Measurements from ENCODE around the gene SLC39A3.

Gene SLC39A3

DNA sequence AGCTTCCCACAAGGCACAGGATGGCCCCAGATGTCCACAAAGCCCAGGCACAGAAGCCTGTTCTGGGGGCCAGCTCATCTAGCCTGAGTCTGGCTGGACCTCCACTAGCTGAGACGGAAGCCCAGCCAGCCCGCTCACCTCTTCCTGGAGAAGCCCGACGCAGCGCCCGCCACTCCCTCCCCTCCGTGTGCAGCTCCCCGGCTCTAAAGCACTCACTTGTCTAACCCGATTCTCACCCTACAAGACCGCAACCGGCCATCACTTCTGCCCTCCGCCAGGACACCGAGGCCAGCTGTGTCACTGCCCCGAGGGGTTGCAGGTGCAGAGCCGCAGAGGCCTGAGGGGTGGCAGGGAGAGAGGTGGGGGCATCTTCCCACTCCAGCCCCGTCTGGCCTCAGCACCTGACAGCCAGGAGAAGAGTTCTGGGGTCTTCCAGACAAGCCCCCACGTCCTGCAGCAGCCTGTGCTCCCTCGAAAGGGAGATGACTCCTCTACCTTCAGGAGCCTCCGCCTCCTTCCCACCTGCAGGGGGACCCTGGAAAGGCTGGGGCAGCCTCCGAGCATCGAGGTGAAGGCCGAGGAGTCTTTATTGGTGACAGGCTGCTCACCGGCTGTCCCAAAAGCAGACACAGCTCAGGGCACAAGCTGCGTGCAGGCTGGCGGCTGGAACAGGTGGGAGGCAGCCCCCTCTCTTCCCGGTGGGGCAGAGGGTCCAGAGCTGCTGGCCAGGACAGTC, 12.7 kb downstream of the SLC39A3 start:
- TF ChIP-seq ZNF274 (IDR thresholded peaks at IDR 0.05; ENCODE audit: low read depth, low read length): no peak
- H3K4me3 ChIP-seq (ENCODE audit: low read length): no peak overlapping the region

GRCh38 chr19:2726160-2726855, 13.5 kb downstream of the SLC39A3 start:
- H3K4me3 ChIP-seq (ENCODE audit: low read length): no peak overlapping the region
- TF ChIP-seq ZNF274 (IDR thresholded peaks at IDR 0.05; ENCODE audit: low read depth, low read length): no peak

DNA sequence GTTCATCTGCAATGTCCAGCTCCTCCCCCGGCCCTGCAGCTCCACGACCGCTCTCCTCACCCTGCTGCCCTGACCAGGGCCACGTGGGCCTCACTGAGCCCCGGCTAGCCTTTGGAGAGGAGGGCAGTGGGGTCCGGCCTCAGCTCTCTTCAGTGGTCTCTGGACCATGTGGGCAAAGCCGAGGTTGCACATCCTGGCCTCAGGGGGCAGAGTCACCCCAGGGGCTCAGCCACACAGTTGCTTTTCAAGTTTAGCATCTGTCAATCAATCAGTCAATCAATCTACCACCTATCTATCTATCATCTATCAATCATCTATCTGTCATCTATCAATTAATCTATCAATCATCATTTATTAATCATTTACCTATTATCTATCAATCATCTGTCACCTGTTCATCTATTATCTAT, 15.7 kb downstream of the SLC39A3 start:
- TF ChIP-seq ZNF274 (IDR thresholded peaks at IDR 0.05; ENCODE audit: low read depth, low read length): no peak
- no peak overlapping the region for H3K4me3 ChIP-seq (ENCODE audit: low read length)

DNA sequence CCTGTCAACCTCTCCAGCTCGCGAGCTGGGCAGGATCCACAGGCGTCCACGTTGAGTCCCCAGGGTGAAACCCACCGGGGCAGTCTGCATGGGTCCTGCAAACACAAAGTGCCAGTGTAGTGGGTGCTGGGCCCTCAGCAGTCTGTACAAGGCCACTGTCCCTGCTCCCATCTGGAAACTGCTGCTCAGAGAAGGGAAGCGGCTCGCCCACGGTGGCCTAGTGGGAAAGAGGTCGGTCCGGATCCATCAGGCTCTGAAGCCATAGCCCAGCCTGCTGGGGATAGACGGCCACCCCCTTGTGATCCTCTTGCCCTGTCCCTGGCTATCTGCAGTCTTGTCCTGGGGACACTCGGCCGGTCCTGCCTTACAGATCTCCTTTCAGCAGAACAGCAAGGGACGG, 16.1 kb downstream of the SLC39A3 start:
- H3K4me3 ChIP-seq (ENCODE audit: low read length): no peak overlapping the region
- TF ChIP-seq ZNF274 (IDR thresholded peaks at IDR 0.05; ENCODE audit: low read depth, low read length): no peak

DNA sequence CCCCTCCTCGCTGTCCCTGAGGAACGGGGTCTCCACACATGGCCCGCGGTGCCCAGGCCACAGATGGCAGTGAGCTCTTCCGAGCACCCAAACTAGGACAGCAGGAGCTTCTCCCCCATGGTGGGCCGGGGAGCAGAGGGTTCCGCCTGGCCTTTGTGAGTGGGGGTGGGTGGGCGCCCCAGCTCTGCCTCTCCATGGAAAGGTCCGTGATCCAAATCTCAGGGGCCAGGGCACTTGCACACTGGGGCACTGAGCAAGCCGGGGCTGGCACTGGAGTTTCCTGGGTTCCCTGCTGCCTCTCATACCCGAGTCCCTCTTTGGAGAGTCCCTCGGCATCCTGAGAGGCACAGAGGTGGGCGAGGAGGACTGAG, 16.5 kb downstream of the SLC39A3 start:
- no peak overlapping the region for H3K4me3 ChIP-seq (ENCODE audit: low read length)
- TF ChIP-seq ZNF274 (IDR thresholded peaks at IDR 0.05; ENCODE audit: low read depth, low read length): no peak

DNA sequence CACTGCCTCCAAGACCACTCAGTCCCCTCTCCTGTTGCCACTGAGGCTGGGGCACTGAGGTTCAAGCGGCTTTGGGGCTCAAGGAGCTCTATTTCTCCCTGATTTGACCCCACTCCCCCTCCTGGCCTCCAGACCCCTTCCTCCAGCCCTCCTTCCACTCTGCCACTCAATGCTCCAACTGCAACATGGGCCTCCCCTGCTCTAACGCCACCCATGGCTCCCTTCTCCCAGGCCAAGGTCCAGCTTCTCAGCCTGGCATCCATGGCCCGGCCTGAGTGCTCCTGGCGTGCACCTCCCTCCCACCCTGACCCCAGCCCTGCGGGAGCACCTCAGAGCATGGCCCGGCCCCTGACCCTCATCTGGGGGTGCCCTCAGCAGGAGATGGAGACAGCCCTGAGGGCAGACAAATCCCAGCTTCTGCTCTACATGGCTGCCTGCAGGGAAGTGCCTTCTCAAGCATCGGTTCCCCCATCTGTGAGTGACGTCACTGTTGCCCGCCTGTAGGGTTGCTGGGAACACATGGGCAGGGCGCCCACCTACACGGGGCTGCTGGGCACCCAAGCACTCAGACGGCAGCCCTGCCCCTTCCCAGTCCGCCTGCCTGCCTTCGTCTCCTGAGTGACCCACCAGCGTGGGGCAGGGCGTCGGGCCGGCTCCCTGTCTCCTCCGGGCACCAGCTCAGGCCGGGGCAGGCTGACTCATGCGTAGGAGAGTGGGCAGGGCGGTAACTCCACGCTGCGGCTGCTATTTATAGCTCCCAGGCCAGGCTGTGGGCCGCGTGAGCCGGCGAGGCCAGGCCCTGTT, 17.1 kb downstream of the SLC39A3 start:
- TF ChIP-seq ZNF274 (IDR thresholded peaks at IDR 0.05; ENCODE audit: low read depth, low read length): no peak
- H3K4me3 ChIP-seq (ENCODE audit: low read length): no peak overlapping the region

- H3K4me3 ChIP-seq (ENCODE audit: low read length): no peak overlapping the region
- TF ChIP-seq ZNF274 (IDR thresholded peaks at IDR 0.05; ENCODE audit: low read depth, low read length): no peak
These were observed 18.0 kb downstream of the SLC39A3 start for GRCh38 chr19:2721570-2722540.

GRCh38 chr19:2720777-2721569, 18.8 kb downstream of the SLC39A3 start, which contains the start of gene DIRAS1:
Gene DIRAS1, minus strand, starts transcription at chr19:2721372. Its CDS starts 3,566 bp downstream, at chr19:2717806.
- no peak for TF ChIP-seq ZNF274 (IDR thresholded peaks at IDR 0.05; ENCODE audit: low read depth, low read length)
- no peak within 1 kb of the TSS for H3K4me3 ChIP-seq (ENCODE audit: low read length)

DNA sequence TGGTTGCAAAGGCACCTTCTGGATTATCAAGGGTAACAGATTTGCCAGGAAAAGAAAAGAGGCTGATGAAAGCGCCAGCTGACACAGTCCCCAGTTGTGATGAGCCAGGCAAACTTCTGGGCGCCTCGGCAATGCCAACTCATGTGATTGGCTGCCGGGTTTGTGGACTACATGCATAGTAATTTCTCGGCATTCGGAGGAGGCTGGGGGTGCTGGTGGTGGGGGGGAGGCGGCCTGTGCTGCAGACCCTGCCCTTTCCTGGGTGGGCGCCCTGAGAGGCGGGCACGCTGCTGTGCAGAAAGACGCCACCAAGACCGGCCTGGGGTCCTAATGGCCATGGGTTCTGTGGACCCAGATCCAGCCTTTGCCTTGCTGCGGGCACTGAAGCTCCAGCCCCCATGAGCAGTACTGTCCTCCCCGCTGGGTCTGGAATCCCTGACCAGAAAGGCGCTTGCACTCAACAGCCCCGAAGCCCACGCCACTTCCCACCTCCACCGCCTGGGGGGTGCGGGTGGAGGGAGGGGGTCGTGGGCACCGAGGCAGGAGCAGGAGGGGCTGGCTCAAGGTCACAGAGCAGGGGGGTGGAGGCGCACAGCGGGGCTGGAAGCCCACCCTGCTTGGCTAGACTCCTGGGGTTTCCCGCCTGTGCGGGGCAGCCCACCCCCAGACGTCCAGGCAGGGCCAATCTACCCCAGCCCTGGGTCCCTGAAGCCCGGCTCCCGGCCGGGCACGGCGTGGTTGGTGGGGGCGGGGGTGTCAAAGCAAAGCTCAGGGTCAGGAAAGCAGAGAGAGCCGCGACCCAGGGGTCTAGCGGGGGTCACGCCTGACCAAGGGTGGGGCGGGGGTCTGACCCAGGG, 19.7 kb downstream of the SLC39A3 start:
- H3K4me3 ChIP-seq (ENCODE audit: low read length): no peak overlapping the region
- no peak for TF ChIP-seq ZNF274 (IDR thresholded peaks at IDR 0.05; ENCODE audit: low read depth, low read length)

GRCh38 chr19:2719232-2719735, 20.5 kb downstream of the SLC39A3 start:
- TF ChIP-seq ZNF274 (IDR thresholded peaks at IDR 0.05; ENCODE audit: low read depth, low read length): no peak
- no peak overlapping the region for H3K4me3 ChIP-seq (ENCODE audit: low read length)

DNA sequence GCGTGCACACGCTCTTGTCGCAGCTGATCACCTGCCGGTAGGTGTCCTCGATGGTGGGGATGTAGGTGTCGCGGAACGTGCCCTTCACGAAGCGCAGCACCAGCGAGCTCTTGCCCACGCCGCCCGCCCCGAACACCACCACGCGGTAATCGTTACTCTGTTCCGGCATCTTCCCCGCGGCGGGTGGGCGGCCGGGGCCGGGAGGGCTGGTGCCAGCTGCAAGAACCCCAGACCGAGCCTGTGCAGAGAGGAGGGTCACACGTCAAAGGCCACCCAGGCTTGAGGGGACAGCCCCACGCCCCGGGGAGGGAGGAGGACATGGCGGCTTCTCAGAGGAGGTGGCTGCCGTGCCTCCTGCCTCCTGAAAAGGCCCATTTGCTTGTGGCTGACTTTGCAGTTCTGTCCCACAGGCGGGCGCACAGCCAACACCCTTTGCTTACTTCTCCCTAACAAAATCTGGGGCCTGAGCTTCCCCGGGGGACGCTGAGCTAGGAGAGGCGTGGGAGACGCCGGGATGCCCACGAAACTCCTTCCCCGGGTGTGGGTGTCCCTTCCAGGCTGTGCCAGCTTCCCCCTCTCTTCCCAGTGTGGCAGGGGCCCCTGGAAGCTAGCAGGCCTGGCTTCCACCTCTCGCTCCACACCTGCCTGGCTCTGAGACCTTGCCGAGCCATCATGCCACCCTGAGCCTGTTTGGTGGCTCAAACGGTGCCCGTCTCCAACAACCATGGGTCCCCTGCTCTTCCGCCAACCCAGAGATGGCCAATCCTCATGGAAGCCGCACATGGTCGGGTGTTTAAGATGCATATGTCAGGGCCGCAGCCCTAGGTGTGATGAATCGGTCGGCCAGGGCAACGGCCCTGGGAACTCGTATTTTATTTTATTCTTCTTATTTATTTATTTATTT, 21.9 kb downstream of the SLC39A3 start:
- no peak for TF ChIP-seq ZNF274 (IDR thresholded peaks at IDR 0.05; ENCODE audit: low read depth, low read length)
- no peak overlapping the region for H3K4me3 ChIP-seq (ENCODE audit: low read length)
